Fibroblast of lung (primary cell): ENCODE measurements around the gene BRD2.

ENCODE experiments used
- EZH2 ChIP-seq: IDR thresholded peaks from 2 replicates; pipeline ENCODE4 v1.5.1; 2012; ENCODE audit warnings: low read length, control low read depth, mild to moderate bottlenecking; ENCODE audit errors: missing control alignments
- TF ChIP-seq, protein P1 (sequence below), 2 donors: IDR thresholded peaks in 1 of 2; conservative IDR thresholded peaks in 1 of 2; 1 replicate in 1 of 2; 2 replicates in 1 of 2; pipeline ENCODE4 v1.5.1; 2011 to 2012; ENCODE audit warnings: low read length in 2 of 2, control low read depth in 1 of 2, inconsistent platforms in 1 of 2, low read depth in 1 of 2, mild to moderate bottlenecking in 1 of 2

DNA sequence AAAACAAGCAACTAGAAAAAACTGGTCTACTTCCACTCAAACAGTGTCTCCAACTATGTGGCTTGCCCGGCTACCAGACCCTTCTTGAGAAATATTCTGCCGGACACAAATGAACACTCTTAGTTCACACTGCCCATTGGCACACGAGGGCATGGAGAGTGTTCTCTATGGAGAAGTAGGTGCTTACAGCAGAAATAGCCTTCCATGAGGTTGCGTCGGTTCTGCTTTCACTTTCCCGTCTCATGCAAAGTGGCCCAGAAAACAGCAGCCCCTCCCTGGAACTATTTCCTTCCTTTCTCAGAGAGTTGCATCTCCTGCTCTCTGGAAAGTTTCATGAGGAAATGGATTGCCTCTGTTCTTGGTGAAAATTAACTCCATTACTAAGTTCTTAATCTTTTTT is 50.5 kb downstream of the BRD2 start:
- TF ChIP-seq, protein P1, sequence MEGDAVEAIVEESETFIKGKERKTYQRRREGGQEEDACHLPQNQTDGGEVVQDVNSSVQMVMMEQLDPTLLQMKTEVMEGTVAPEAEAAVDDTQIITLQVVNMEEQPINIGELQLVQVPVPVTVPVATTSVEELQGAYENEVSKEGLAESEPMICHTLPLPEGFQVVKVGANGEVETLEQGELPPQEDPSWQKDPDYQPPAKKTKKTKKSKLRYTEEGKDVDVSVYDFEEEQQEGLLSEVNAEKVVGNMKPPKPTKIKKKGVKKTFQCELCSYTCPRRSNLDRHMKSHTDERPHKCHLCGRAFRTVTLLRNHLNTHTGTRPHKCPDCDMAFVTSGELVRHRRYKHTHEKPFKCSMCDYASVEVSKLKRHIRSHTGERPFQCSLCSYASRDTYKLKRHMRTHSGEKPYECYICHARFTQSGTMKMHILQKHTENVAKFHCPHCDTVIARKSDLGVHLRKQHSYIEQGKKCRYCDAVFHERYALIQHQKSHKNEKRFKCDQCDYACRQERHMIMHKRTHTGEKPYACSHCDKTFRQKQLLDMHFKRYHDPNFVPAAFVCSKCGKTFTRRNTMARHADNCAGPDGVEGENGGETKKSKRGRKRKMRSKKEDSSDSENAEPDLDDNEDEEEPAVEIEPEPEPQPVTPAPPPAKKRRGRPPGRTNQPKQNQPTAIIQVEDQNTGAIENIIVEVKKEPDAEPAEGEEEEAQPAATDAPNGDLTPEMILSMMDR (conservative IDR thresholded peaks at IDR 0.05 in 1 of 2, IDR thresholded peaks at IDR 0.05 in 1 of 2; ENCODE audit: low read depth in 1 of 2, low read length in 2 of 2): no peak
- no peak for TF ChIP-seq EZH2
